Measurements from ENCODE around the gene VASN.
A peak's percentile ranks its signal among the peaks of the same experiment; 100 is the strongest.
"Not testable (repeated sequence)": the region's sequence is repeated elsewhere in the genome, so short reads cannot be mapped to it uniquely, and the experiment has no call there.

The VASN gene

GRCh38 chr16:4337540-4338088 is 34.0 kb upstream of the VASN start:
- DNase-seq (ENCODE audit: low read depth in 3 of 3), result no peak

DNA sequence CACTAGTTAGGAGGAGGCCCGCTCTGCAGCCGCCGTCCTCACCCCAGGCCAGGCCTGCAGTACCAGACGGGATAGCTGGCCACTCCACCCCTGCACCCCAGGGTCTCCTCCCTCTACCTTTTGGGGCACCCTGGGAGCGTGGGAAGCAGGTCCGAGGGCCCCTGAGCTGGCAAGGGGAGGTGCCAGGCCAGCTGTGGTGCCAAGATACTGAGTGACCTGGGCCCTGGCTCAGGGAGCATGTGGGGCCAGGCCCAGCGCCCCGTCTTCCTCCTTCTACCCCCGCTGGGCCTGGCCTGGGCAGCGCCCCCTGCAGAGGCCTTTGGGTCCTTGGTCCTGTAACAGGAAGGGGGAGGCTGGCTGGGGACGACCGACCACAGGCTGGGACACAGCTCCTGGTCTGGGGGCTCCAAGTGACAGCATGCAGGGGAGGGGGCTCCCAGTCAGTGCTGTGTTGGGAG is 33.5 kb upstream of the VASN start:
- DNase-seq (ENCODE audit: low read depth in 3 of 3), result no peak

DNA sequence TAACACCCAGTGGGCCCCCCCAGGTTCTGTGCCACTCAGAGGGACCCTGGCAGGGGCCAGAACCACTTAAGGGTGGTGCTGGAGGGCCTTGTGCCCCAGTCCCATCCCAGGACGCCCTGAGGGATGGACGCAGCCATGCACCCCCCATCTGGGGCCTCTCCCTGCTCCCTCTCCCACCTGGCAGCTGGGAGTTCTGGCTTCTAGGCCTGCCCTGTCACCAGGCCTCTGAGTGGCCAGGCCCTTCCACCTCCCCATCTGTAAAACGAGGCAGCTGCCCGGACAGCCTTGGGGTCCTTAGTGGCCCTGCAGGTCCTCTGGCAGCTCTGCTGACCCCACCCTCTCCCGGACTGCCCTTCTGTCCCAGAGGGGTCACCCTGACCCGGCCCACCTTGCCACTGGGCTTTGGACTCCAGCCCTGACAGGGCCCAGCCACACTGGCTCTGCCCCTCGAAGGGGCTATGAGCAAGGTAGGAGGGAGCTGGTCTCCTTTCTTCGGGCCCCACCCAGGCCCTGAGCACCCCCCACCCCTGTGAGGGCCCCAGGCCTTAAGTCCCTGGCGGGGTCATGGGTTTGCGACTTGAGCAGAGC is 32.8 kb upstream of the VASN start:
- no peak for DNase-seq (ENCODE audit: low read depth in 3 of 3)

DNA sequence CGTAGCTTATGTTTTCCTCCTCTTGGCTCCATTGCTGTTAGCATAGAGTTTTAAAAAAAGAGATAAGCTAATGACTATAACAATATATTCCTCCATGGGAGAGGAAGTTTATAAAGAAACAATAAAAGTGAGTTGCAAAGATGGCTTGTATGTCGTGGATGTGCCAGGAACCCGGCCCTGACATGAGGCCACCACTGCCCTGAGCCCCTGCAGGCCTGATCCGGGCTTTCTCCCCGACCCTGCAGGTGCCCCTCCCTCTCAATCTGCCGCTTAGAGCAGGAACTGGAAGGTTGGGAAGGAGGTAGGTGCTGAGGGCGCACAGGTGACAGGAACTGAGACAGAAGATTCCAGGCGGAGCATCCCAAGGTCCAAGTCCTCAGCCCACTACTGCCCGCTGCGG is 32.2 kb upstream of the VASN start:
- DNase-seq (ENCODE audit: low read depth in 3 of 3), result no peak

DNA sequence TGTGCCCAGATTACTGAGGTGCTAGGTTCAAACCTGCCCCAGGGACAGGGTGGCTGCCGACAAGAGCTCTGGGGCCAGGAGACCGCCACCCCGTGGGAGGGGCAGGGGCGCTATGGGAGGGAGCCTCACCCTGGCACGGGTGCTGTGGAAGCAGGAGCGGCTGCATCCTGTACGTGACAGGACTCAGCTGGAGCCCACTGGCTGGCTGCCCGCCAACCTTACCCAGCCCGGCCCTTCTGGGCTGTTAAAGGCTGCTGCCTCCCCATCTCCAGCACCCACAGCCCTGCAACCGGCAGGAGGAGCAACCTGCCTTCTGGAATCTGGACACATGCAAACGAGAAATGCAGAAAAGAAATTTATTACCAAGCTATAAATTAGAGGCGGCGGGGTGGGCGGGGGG is 31.7 kb upstream of the VASN start:
- no peak for DNase-seq (ENCODE audit: low read depth in 3 of 3)

- DNase-seq (ENCODE audit: low read depth in 3 of 3), result no peak
Measured at GRCh38 chr16:4340443-4340842, 31.2 kb upstream of the VASN start.

GRCh38 chr16:4341250-4341649 is 30.4 kb upstream of the VASN start:
- DNase-seq (ENCODE audit: low read depth in 3 of 3), result no peak

DNA sequence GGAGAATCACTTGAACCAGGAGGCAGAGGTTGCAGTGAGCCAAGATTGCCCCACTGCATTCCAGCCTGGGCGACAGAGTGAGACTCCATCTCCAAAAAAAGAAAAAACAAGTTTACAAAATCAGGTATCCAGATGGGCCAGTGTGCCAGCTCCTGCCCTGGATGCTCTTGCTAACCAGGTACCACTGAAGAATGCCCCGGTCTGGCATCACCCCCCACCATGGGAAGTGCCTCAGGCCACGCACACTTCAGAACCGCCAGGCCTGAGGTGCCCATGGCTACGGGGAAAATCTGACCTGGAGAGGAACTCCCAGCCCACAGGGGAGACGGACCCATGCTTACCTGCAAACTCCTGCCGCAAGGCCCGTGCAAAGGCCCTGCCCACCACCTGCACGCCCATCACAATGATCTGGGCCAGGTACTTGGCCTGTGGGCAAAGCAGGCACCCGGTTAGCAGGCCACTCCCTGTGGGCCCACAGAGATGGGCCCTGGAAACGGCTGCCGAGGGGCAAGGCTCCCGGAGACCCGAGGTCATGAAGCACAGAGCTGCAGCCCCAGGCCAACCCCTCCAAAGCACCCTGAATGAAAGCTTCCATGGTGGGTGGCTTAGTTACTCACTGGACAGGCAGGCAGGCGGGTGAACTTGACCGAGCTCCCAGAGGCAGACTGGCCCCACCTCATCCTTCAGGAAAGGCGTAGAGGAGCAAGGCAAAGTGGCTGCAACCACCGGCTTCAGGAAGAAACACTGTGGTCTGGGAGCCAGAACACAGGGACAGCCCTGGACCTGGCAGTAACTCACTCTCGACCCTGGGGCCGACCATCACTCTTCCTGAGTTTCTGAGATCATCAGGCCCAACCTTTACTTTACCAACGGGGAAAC is 28.5 kb upstream of the VASN start:
- no peak for DNase-seq (ENCODE audit: low read depth in 3 of 3)

GRCh38 chr16:4344300-4344982 is 27.2 kb upstream of the VASN start:
- not testable (repeated sequence) for DNase-seq (ENCODE audit: low read depth in 3 of 3)

DNA sequence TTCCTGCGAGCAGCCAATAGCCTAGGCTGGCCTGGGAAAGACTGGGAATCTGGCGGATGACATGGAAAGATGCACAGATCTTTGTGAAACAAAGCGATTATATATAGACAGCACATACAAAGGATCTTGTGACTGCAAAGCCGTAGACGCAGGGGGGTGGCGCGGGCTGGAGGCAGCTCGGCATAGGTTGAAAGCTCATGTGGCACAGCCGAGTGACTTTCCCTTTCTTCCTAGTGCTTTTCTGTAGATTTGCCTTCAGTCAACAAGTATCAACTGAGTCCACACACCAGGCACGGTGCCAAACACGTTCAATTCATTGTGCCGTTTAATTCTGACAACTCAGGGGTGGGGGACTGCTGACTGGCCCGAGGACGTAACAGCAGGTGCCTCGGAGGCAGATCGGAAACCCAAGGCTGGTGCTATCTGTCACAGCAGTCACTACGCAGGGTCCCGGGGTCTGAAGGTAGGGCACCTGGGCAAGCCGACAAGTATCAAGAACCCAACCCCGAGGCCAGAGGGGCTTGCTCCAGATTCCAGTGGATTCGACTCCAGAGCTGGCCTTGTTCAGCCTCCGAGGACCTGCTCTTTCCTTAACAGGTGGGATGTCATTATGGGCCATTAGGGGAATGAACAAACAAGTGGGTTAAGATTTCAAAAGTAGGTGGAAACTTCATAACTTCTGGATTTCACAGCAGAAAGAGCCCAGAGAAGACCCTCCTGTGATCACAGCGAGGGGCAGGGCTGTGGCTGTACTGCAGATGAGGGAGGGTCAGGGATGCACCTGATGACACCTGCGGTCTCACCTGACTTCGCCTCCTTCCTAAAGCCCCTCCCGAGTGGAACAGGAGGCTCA is 26.4 kb upstream of the VASN start:
- DNase-seq (ENCODE audit: low read depth in 3 of 3), result no peak

DNA sequence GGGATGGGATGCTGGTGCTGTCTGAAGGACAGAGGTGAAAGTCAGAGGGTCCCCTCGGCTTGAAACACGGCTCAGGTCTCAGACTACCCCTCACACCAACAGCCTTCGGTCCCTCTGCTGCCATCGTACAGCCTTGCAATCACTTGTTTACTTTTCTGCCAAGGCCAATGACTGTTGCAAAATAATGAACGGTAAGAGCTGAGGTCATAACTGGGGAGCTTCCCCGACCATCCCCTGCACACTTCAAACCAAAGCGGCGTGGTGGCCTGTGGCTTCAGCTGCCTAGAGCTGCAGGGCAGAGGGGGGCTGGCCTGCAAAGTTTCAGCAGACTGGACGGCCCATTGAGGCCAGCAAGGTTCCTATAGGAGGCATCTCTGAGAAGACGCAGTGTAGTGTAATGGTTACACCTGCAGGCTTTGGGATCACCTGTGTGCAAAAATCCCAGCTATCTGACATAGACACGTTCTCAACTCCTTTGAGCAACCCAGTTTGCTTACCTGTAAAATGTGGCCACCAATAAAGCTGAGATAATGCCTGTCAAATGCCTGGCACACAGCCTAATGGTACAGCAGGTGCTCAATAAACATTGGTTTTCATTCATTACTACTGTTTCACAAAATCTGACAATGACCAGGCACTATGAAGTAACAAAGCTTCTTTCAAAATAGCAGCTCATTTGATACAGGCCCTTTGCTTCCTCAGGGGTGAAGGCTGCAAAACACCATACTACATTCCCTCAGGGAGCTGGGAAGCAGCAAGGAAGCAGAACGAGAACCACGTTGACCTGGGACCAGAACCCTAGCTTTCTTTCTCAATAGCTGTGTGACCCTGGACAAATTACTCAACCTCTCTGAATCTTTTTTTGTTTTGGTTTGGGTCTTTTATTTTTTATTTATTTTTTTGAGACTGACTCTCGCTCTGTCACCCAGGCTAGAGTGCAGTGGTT is 25.5 kb upstream of the VASN start:
- DNase-seq (ENCODE audit: low read depth in 3 of 3), result no peak

- DNase-seq (ENCODE audit: low read depth in 3 of 3), result no peak
Measured at GRCh38 chr16:4347010-4347409, 24.6 kb upstream of the VASN start.

DNA sequence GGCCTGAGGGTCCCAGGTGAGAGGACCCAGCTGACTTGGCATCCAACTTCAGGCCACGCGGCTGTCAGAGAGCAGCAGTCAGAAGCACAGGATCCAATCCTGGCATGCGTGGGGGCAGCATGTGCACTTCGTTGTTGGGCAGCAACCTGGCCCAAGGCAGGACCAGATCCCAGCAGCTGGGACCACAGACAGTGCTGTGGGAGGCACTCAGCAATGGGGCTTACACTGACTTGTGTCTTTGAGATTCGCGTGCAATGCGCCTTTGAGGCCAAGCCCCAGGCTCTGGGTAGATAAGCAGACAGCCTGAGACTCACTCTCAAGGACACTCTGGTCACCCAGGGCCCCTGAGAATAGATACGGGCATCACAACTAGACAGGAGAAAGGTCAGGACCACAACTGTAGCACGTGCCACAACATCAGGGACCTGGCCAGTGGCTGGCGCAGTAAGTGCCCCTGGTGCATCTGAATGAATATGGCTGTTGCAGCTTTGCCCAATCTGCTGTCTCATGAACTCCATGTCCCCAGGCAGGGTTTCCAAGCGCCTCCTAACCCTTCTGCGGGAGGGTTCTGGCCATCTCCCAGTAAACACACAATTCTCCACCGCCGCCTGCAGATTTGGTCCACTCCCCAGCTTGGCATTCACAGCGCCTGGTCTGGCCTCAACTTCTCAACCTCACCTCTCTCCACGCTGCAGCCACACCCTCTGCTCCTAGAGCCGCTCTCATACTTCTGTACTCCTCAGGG is 23.7 kb upstream of the VASN start:
- no peak for DNase-seq (ENCODE audit: low read depth in 3 of 3)

GRCh38 chr16:4349332-4349731 is 22.3 kb upstream of the VASN start:
- DNase-seq (ENCODE audit: low read depth in 3 of 3), result no peak

GRCh38 chr16:4350365-4350786 is 21.3 kb upstream of the VASN start:
- DNase-seq (ENCODE audit: low read depth in 3 of 3), result no peak

GRCh38 chr16:4350787-4351659 is 20.6 kb upstream of the VASN start, which contains the start of gene PAM16:
Gene PAM16, minus strand, starts transcription at chr16:4351321. Its CDS starts 87 bp downstream, at chr16:4351234.
- peak; percentile 97 to 99 (median 97) for DNase-seq (ENCODE audit: low read depth in 3 of 3)

DNA sequence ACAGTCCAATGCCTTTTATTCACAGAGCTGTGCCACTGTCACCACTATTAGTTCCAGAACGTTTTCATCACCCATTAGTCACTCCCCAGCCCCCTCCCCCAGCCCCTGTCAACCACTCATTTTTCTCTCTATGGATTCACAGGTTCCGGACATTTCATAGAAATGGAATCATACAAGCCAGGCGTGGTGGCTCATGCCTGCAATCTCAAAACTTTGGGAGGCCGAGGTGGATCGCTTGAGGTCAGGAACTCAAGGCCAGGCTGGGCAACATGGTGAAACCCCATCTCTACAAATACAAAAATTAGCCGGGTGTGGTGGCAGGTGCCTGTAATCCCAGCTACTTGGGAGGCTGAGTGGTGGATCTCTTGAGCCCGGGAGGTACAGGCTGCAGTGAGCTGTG is 19.8 kb upstream of the VASN start:
- no peak for DNase-seq (ENCODE audit: low read depth in 3 of 3)

GRCh38 chr16:4352843-4353242 is 18.8 kb upstream of the VASN start:
- no peak for DNase-seq (ENCODE audit: low read depth in 3 of 3)

DNA sequence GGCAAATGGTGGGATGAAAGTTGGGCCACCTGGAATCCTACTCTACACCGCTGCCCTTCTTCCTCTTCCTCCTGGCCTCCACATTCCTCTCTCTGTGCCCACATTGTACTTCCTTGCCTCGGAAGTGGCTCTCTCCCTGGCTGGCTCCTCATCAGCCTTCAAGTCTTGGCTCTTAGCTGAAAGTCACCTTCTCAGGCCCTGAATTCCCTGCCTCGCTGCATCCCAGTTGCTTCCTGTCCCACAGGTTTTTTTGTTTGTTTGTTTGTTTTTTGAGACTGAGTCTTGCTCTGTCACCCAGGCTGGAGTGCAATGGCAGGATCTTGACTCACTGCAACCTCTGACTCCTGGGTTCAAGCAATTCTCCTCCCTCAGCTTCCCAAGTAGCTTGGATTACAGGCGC is 18.0 kb upstream of the VASN start:
- DNase-seq (ENCODE audit: low read depth in 3 of 3), result no peak
